Upper lobe of left lung (tissue), 4 donors: Measurements from ENCODE around the gene GNMT.

ENCODE experiments used
- CTCF ChIP-seq, 6 experiments: fragments of 450-650 bp in 4 of 6; fragments of 200-600 bp in 2 of 6; sonication (generic) in 2 of 6; IDR thresholded peaks; one replicate each; pipeline ENCODE4 v1.5.1; 2016 to 2019; ENCODE audit warnings: antibody characterized with exemption in 6 of 6
- POLR2A ChIP-seq, 4 donors: fragments of 450-650 bp; IDR thresholded peaks; one replicate each; pipeline ENCODE4 v1.5.1; 2016 to 2017; ENCODE audit warnings: antibody characterized with exemption in 4 of 4, mild to moderate bottlenecking in 2 of 4

DNA sequence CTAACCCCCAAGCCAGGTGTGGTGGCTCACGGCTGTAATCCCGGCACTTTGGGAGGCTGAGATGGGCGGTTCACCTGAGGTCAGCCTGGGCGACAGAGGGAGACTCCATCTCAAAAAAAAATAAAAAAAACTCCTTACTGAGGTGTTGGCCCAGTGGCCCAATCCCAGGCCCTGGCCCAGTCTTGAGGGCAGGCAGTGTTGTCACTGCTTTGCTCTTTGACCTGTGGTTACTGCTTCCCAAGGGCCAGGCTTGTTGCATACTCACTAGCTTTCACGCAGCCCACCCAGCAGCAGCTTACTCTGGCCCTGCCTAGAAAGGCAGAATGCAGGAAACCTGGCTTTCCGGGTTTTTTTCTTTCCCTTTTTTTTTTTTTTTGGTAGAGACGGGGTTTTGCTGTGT lies 18.1 kb upstream of the GNMT start:
- TF ChIP-seq POLR2A (IDR thresholded peaks at IDR 0.05) (no peak), CTCF (IDR thresholded peaks at IDR 0.05) (no peak)
